Duodenal mucosa (tissue), 2 donors: ENCODE results near the gene NEURL1.

Source experiments
- H3K27ac ChIP-seq: one replicate; pipeline ENCODE4 v1.7.0; 2013; ENCODE audit warnings: low read depth, low read length
- H3K27me3 ChIP-seq, 2 donors: one replicate each; pipeline ENCODE4 v1.7.0; 2013; ENCODE audit warnings: low read length in 2 of 2, control low read depth in 1 of 2; ENCODE audit not compliant: insufficient read depth in 2 of 2, control insufficient read depth in 1 of 2
- H3K36me3 ChIP-seq, 2 donors: one replicate each; pipeline ENCODE4 v1.7.0; 2013; ENCODE audit warnings: low read length in 2 of 2, control low read depth in 1 of 2; ENCODE audit not compliant: insufficient read depth in 2 of 2, control insufficient read depth in 1 of 2
- H3K4me1 ChIP-seq, 2 donors: one replicate each; pipeline ENCODE4 v1.7.0; 2013; ENCODE audit warnings: low read length in 2 of 2, control low read depth in 1 of 2; ENCODE audit not compliant: insufficient read depth in 2 of 2, control insufficient read depth in 1 of 2
- H3K4me3 ChIP-seq, 2 donors: one replicate each; pipeline ENCODE4 v1.7.0; 2013; ENCODE audit warnings: low read length in 2 of 2, low read depth in 1 of 2
- H3K9ac ChIP-seq, 2 donors: one replicate each; pipeline ENCODE4 v1.7.0; 2013; ENCODE audit warnings: low read length in 2 of 2, low read depth in 1 of 2
- H3K9me3 ChIP-seq, 2 donors: one replicate each; pipeline ENCODE4 v1.7.0; 2013; ENCODE audit warnings: low read length in 2 of 2, control low read depth in 1 of 2; ENCODE audit not compliant: control insufficient read depth in 1 of 2

Gene NEURL1

GRCh38 chr10:103572347-103573204, 79.1 kb downstream of the NEURL1 start:
- Histone ChIP-seq H3K27me3 (peaks cover 0 to 3% of the 10 kb centered on the region in 2 donors), H3K27ac (no peak overlapping the region), H3K9me3 (no peaks in the 10 kb centered on the region), H3K36me3 (no peaks in the 10 kb centered on the region), H3K4me3 (no peak overlapping the region), H3K9ac (no peak overlapping the region), H3K4me1 (peaks cover 11 to 18% of the 10 kb centered on the region in 2 donors)

GRCh38 chr10:103573205-103573487, 79.6 kb downstream of the NEURL1 start:
- Histone ChIP-seq H3K4me1 (peaks cover 5 to 12% of the 10 kb centered on the region in 2 donors), H3K27ac (no peak overlapping the region), H3K9ac (no peak overlapping the region), H3K27me3 (peaks cover 0 to 3% of the 10 kb centered on the region in 2 donors), H3K9me3 (no peaks in the 10 kb centered on the region), H3K4me3 (no peak overlapping the region), H3K36me3 (no peaks in the 10 kb centered on the region)

- H3K27me3 ChIP-seq: peaks cover 0 to 3% of the 10 kb centered on the region in 2 donors
- H3K27ac ChIP-seq: no peak overlapping the region
- H3K36me3 ChIP-seq: no peaks in the 10 kb centered on the region
- H3K9me3 ChIP-seq: no peaks in the 10 kb centered on the region
- H3K4me3 ChIP-seq: no peak overlapping the region
- H3K9ac ChIP-seq: no peak overlapping the region
- H3K4me1 ChIP-seq: peaks cover 10 to 16% of the 10 kb centered on the region in 2 donors
Observed at GRCh38 chr10:103574097-103575061, 80.9 kb downstream of the NEURL1 start.

- no peak overlapping the region for H3K9ac ChIP-seq
- peaks cover 10 to 16% of the 10 kb centered on the region in 2 donors for H3K4me1 ChIP-seq
- H3K27ac ChIP-seq: no peak overlapping the region
- H3K4me3 ChIP-seq: no peak overlapping the region
- H3K27me3 ChIP-seq: peaks cover 0 to 3% of the 10 kb centered on the region in 2 donors
- no peaks in the 10 kb centered on the region for H3K9me3 ChIP-seq
- H3K36me3 ChIP-seq: no peaks in the 10 kb centered on the region
Observed at GRCh38 chr10:103575416-103576075, 82.0 kb downstream of the NEURL1 start.

GRCh38 chr10:103576076-103576471, 82.6 kb downstream of the NEURL1 start:
- Histone ChIP-seq H3K9ac (no peak overlapping the region), H3K4me1 (peaks cover 10 to 16% of the 10 kb centered on the region in 2 donors), H3K36me3 (no peaks in the 10 kb centered on the region), H3K27me3 (peaks cover 0 to 3% of the 10 kb centered on the region in 2 donors), H3K4me3 (no peak overlapping the region), H3K27ac (no peak overlapping the region), H3K9me3 (no peaks in the 10 kb centered on the region)

- H3K4me3 ChIP-seq: no peak overlapping the region
- no peak overlapping the region for H3K27ac ChIP-seq
- no peaks in the 10 kb centered on the region for H3K36me3 ChIP-seq
- peaks cover 0 to 1% of the 10 kb centered on the region in 2 donors for H3K27me3 ChIP-seq
- no peak overlapping the region for H3K9ac ChIP-seq
- peaks cover 6 to 13% of the 10 kb centered on the region in 2 donors for H3K4me1 ChIP-seq
- H3K9me3 ChIP-seq: no peaks in the 10 kb centered on the region
Observed at GRCh38 chr10:103576862-103577261, 83.4 kb downstream of the NEURL1 start.

- Histone ChIP-seq H3K9me3 (no peaks in the 10 kb centered on the region), H3K27me3 (no peaks in the 10 kb centered on the region), H3K27ac (no peak overlapping the region), H3K9ac (no peak overlapping the region), H3K4me1 (peaks cover 6% of the 10 kb centered on the region in 2 donors), H3K36me3 (no peaks in the 10 kb centered on the region), H3K4me3 (no peak overlapping the region)
Observed at GRCh38 chr10:103578782-103579382, 85.4 kb downstream of the NEURL1 start.

GRCh38 chr10:103580011-103580410, 86.5 kb downstream of the NEURL1 start:
- no peak overlapping the region for H3K9ac ChIP-seq
- H3K4me1 ChIP-seq: peaks cover 6% of the 10 kb centered on the region in 2 donors

GRCh38 chr10:103580430-103580829, 86.9 kb downstream of the NEURL1 start:
- no peak overlapping the region for H3K4me3 ChIP-seq
- no peaks in the 10 kb centered on the region for H3K9me3 ChIP-seq
- no peaks in the 10 kb centered on the region for H3K27me3 ChIP-seq
- H3K4me1 ChIP-seq: peaks cover 6% of the 10 kb centered on the region in 2 donors
- no peak overlapping the region for H3K9ac ChIP-seq
- H3K36me3 ChIP-seq: no peaks in the 10 kb centered on the region
- no peak overlapping the region for H3K27ac ChIP-seq

More at GRCh38 chr10:103580011-103580410, 86.5 kb downstream of the NEURL1 start:
- Histone ChIP-seq H3K36me3 (no peaks in the 10 kb centered on the region), H3K4me3 (no peak overlapping the region), H3K9me3 (no peaks in the 10 kb centered on the region), H3K27me3 (no peaks in the 10 kb centered on the region), H3K27ac (no peak overlapping the region)
